ENCODE results near the gene KPNA5.
"Not testable (repeated sequence)": the region's sequence is repeated elsewhere in the genome, so short reads cannot be mapped to it uniquely, and the experiment has no call there.

KPNA5 gene

GRCh38 chr6:116665464-116665863 is 15.5 kb upstream of the KPNA5 start:
- Histone ChIP-seq H3K27me3 (replicated peaks; ENCODE audit: control insufficient read depth, insufficient read depth, low read length, poor library complexity, severe bottlenecking) (no peaks in the 10 kb centered on the region), H3K9me3 (ENCODE audit: control insufficient read depth, low read length) (no peaks in the 10 kb centered on the region), H3K4me3 (ENCODE audit: insufficient read depth, low read depth, low read length, poor library complexity, severe bottlenecking) (no peak overlapping the region), H3K4me1 (ENCODE audit: control insufficient read depth, insufficient read depth, low read length, poor library complexity, severe bottlenecking) (peaks cover 7% of the 10 kb centered on the region), H3K27ac (ENCODE audit: insufficient read depth, low read length, poor library complexity, severe bottlenecking) (no peak overlapping the region), H3K36me3 (ENCODE audit: control insufficient read depth, insufficient read depth, low read length) (no peaks in the 10 kb centered on the region)
- no peak for DNase-seq

DNA sequence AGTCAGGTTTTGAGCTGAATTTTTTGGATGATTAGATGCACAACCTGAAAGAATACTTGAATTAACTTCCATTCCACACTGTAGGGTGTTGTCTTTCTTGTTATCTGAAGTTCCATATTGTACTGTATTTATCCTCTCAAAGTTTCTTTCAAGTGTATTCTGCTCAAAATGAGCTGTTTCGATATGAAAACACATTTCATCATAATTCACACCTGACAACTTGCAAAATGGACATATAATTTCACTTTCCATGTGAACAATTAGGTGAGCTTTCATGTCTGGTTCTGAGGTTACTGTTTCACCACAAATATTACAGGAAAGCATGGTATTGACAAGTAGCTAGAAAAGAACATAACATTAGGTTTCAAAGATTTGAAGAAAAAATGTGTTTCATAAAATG is 14.1 kb upstream of the KPNA5 start:
- Histone ChIP-seq H3K9me3 (ENCODE audit: control insufficient read depth, low read length) (no peaks in the 10 kb centered on the region), H3K27ac (ENCODE audit: insufficient read depth, low read length, poor library complexity, severe bottlenecking) (no peak overlapping the region), H3K36me3 (ENCODE audit: control insufficient read depth, insufficient read depth, low read length) (no peaks in the 10 kb centered on the region), H3K27me3 (replicated peaks; ENCODE audit: control insufficient read depth, insufficient read depth, low read length, poor library complexity, severe bottlenecking) (no peaks in the 10 kb centered on the region), H3K4me1 (ENCODE audit: control insufficient read depth, insufficient read depth, low read length, poor library complexity, severe bottlenecking) (peaks cover 7% of the 10 kb centered on the region), H3K4me3 (ENCODE audit: insufficient read depth, low read depth, low read length, poor library complexity, severe bottlenecking) (no peak overlapping the region)
- DNase-seq: no peak

DNA sequence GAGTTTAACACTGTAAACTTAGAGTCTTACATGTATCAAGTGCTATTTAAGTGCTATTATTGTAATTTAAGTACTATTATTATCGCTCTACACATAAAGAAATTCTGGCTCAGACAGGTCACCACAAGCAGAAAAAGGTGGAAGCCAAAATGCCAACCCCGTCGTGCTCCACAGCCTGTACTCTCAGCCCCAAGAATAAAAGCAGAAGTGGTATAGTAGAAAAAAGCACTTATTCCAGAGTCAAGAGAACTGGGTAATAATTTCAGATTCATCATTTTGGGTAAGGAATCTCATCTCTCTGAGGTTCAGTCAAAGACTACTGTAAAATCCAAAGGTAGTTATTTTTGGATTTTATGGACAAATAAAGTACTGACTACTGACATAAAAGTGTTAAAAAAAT is 13.4 kb upstream of the KPNA5 start:
- Histone ChIP-seq H3K27ac (ENCODE audit: insufficient read depth, low read length, poor library complexity, severe bottlenecking) (no peak overlapping the region), H3K4me3 (ENCODE audit: insufficient read depth, low read depth, low read length, poor library complexity, severe bottlenecking) (no peak overlapping the region)

GRCh38 chr6:116672306-116672705 is 8.7 kb upstream of the KPNA5 start:
- Histone ChIP-seq H3K27me3 (replicated peaks; ENCODE audit: control insufficient read depth, insufficient read depth, low read length, poor library complexity, severe bottlenecking) (no peaks in the 10 kb centered on the region), H3K4me1 (ENCODE audit: control insufficient read depth, insufficient read depth, low read length, poor library complexity, severe bottlenecking) (no peaks in the 10 kb centered on the region)

More for the DNA sequence above, 13.4 kb upstream of the KPNA5 start:
- no peaks in the 10 kb centered on the region for H3K9me3 ChIP-seq (ENCODE audit: control insufficient read depth, low read length)
- H3K27me3 ChIP-seq (replicated peaks; ENCODE audit: control insufficient read depth, insufficient read depth, low read length, poor library complexity, severe bottlenecking): no peaks in the 10 kb centered on the region
- no peaks in the 10 kb centered on the region for H3K36me3 ChIP-seq (ENCODE audit: control insufficient read depth, insufficient read depth, low read length)
- DNase-seq: no peak
- H3K4me1 ChIP-seq (ENCODE audit: control insufficient read depth, insufficient read depth, low read length, poor library complexity, severe bottlenecking): peaks cover 7% of the 10 kb centered on the region

DNA sequence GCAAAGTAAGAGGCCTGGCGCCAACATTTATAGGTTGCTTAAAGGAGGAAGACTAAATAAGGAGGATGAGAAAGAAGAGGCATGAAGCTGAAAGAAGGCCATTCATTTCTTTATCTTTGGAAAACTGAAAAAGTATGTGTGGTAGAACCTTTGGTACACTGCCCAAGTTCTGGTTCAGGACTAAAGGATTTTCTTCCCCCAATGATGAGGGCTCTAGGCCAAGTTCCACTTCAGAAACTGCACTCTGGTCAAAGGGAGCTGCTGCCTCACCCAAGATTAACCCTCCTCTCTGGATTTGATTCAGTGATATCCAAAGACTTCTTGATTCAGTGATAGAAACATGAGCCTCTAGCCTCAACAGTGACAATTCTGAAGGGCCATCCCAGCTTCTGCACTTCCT is 5.0 kb upstream of the KPNA5 start:
- DNase-seq: no peak
- Histone ChIP-seq H3K27me3 (replicated peaks; ENCODE audit: control insufficient read depth, insufficient read depth, low read length, poor library complexity, severe bottlenecking) (no peaks in the 10 kb centered on the region), H3K9me3 (ENCODE audit: control insufficient read depth, low read length) (no peaks in the 10 kb centered on the region), H3K27ac (ENCODE audit: insufficient read depth, low read length, poor library complexity, severe bottlenecking) (no peak overlapping the region), H3K4me1 (ENCODE audit: control insufficient read depth, insufficient read depth, low read length, poor library complexity, severe bottlenecking) (no peaks in the 10 kb centered on the region), H3K4me3 (ENCODE audit: insufficient read depth, low read depth, low read length, poor library complexity, severe bottlenecking) (no peak overlapping the region), H3K36me3 (ENCODE audit: control insufficient read depth, insufficient read depth, low read length) (no peaks in the 10 kb centered on the region)

More at GRCh38 chr6:116672306-116672705, 8.7 kb upstream of the KPNA5 start:
- Histone ChIP-seq H3K27ac (ENCODE audit: insufficient read depth, low read length, poor library complexity, severe bottlenecking) (no peak overlapping the region), H3K4me3 (ENCODE audit: insufficient read depth, low read depth, low read length, poor library complexity, severe bottlenecking) (no peak overlapping the region), H3K9me3 (ENCODE audit: control insufficient read depth, low read length) (no peaks in the 10 kb centered on the region), H3K36me3 (ENCODE audit: control insufficient read depth, insufficient read depth, low read length) (no peaks in the 10 kb centered on the region)
- DNase-seq: no peak

DNA sequence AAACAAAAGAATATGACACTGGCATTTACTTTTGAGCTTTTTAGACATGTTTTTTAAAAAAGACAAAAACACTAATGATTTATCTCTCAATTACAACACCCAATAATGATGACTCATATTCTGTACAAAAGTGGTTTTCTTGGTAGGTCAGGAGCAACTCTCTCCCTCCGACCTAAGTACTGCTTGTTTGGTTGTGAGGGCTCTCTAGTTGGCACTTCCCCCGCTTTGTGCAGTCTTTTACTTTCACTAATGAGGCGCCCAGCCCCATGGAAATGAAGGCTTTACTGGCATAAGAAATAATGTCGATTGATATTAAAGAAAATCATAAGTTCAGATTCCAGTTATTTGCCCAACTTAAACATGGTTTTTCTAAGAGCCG is 1.3 kb downstream of the KPNA5 start:
- no peaks in the 10 kb centered on the region for H3K27me3 ChIP-seq (replicated peaks; ENCODE audit: control insufficient read depth, insufficient read depth, low read length, poor library complexity, severe bottlenecking)
- H3K4me3 ChIP-seq (ENCODE audit: insufficient read depth, low read depth, low read length, poor library complexity, severe bottlenecking): peak overlapping the region; percentile 75
- no peaks in the 10 kb centered on the region for H3K4me1 ChIP-seq (ENCODE audit: control insufficient read depth, insufficient read depth, low read length, poor library complexity, severe bottlenecking)
- H3K36me3 ChIP-seq (ENCODE audit: control insufficient read depth, insufficient read depth, low read length): no peaks in the 10 kb centered on the region
- H3K27ac ChIP-seq (ENCODE audit: insufficient read depth, low read length, poor library complexity, severe bottlenecking): peak overlapping the region; percentile 81
- peak in 2 of 3 donors; percentile 10 to 23 for DNase-seq
- H3K9me3 ChIP-seq (ENCODE audit: control insufficient read depth, low read length): no peaks in the 10 kb centered on the region

GRCh38 chr6:116685437-116685993 is 4.5 kb downstream of the KPNA5 start:
- no peaks in the 10 kb centered on the region for H3K4me1 ChIP-seq (ENCODE audit: control insufficient read depth, insufficient read depth, low read length, poor library complexity, severe bottlenecking)
- H3K4me3 ChIP-seq (ENCODE audit: insufficient read depth, low read depth, low read length, poor library complexity, severe bottlenecking): no peak overlapping the region
- no peak for DNase-seq
- no peaks in the 10 kb centered on the region for H3K36me3 ChIP-seq (ENCODE audit: control insufficient read depth, insufficient read depth, low read length)
- H3K27ac ChIP-seq (ENCODE audit: insufficient read depth, low read length, poor library complexity, severe bottlenecking): no peak overlapping the region
- H3K27me3 ChIP-seq (replicated peaks; ENCODE audit: control insufficient read depth, insufficient read depth, low read length, poor library complexity, severe bottlenecking): no peaks in the 10 kb centered on the region
- no peaks in the 10 kb centered on the region for H3K9me3 ChIP-seq (ENCODE audit: control insufficient read depth, low read length)

DNA sequence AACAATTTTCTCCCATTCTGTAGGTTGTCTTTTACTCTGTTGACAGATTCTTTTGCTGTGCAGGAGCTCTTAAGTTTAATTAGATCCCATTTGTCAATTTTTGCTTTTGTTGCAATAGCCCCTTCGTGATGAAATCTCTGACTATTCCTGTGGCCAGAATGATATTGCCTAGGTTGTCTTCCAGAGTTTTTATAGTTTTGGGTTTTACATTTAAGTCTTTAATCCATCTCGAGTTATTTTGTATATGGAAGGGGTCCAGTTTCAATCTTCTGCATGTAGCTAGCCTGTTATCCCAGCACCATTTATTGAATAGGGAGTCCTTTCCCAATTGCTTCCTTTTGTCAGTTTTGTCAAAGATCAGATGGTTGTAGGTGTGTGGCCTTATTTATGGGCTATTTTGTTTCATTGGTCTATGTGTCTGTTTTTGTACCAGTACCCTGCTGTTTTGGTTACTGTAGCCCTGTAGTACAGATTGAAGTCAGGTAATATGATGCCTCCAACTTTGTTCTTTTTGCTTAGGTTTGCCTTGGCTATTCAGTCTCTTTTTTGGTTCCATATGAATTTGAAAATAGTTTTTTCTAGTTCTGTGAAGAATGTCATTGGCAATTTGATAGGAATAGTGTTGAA is 5.6 kb downstream of the KPNA5 start:
- not testable (repeated sequence) for H3K4me3 ChIP-seq (ENCODE audit: insufficient read depth, low read depth, low read length, poor library complexity, severe bottlenecking); H3K36me3 ChIP-seq (ENCODE audit: control insufficient read depth, insufficient read depth, low read length); H3K9me3 ChIP-seq (ENCODE audit: control insufficient read depth, low read length); H3K27me3 ChIP-seq (replicated peaks; ENCODE audit: control insufficient read depth, insufficient read depth, low read length, poor library complexity, severe bottlenecking); DNase-seq; H3K4me1 ChIP-seq (ENCODE audit: control insufficient read depth, insufficient read depth, low read length, poor library complexity, severe bottlenecking); H3K27ac ChIP-seq (ENCODE audit: insufficient read depth, low read length, poor library complexity, severe bottlenecking)

DNA sequence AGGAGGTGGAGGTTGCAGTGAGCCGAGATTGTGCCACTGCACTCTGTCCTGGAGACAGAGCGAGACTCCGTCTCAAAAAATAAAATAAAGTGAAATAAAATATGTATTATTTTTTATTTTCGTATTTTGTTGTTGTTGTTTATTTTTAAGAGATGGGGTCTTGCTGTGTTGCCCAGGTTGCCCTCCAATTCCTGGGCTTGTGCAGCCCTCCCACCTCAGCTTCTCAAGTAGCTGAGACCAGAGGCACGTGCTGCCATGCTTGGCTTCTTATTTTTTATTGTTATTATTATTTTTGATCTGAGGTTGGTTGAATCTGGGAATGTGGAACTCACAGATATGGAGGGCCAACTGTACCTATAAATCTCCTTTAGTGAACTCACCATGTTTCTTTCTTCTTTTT is 10.1 kb downstream of the KPNA5 start:
- DNase-seq: no peak
- Histone ChIP-seq H3K4me3 (ENCODE audit: insufficient read depth, low read depth, low read length, poor library complexity, severe bottlenecking) (no peak overlapping the region), H3K27ac (ENCODE audit: insufficient read depth, low read length, poor library complexity, severe bottlenecking) (no peak overlapping the region), H3K27me3 (replicated peaks; ENCODE audit: control insufficient read depth, insufficient read depth, low read length, poor library complexity, severe bottlenecking) (no peaks in the 10 kb centered on the region), H3K9me3 (ENCODE audit: control insufficient read depth, low read length) (no peaks in the 10 kb centered on the region), H3K36me3 (ENCODE audit: control insufficient read depth, insufficient read depth, low read length) (no peaks in the 10 kb centered on the region), H3K4me1 (ENCODE audit: control insufficient read depth, insufficient read depth, low read length, poor library complexity, severe bottlenecking) (no peaks in the 10 kb centered on the region)

GRCh38 chr6:116692873-116693272 is 11.9 kb downstream of the KPNA5 start:
- DNase-seq; H3K9me3 ChIP-seq (ENCODE audit: control insufficient read depth, low read length); H3K36me3 ChIP-seq (ENCODE audit: control insufficient read depth, insufficient read depth, low read length); H3K4me3 ChIP-seq (ENCODE audit: insufficient read depth, low read depth, low read length, poor library complexity, severe bottlenecking); H3K4me1 ChIP-seq (ENCODE audit: control insufficient read depth, insufficient read depth, low read length, poor library complexity, severe bottlenecking); H3K27me3 ChIP-seq (replicated peaks; ENCODE audit: control insufficient read depth, insufficient read depth, low read length, poor library complexity, severe bottlenecking); H3K27ac ChIP-seq (ENCODE audit: insufficient read depth, low read length, poor library complexity, severe bottlenecking): not testable (repeated sequence)
